Thyroid gland (tissue), 4 donors: ENCODE results near the gene ARHGAP8. TPM values are rescaled to one million over a fixed set of nuclear protein-coding genes. Genes with fewer than 3 reads are reported as not detected.

Source experiments
- DNase-seq, 2 donors: peaks; one replicate each; pipeline ENCODE4 v3.0.0-alpha.2; 2019
- H3K27ac ChIP-seq, 3 donors: fragments of 200-600 bp; sonication (generic); 1 replicate in 2 of 3; 2 replicates in 1 of 3; pipeline ENCODE4 v1.5.1; 2016 to 2019; ENCODE audit warnings: mild to moderate bottlenecking in 1 of 3, moderate library complexity in 1 of 3
- H3K27me3 ChIP-seq: fragments of 200-600 bp; sonication (generic); one replicate; pipeline ENCODE4 v1.5.1; 2019
- H3K36me3 ChIP-seq, 2 donors: fragments of 200-600 bp; sonication (generic); one replicate each; pipeline ENCODE4 v1.5.1; 2016 to 2019
- H3K4me1 ChIP-seq, 2 donors: fragments of 200-600 bp; sonication (generic); one replicate each; pipeline ENCODE4 v1.5.1; 2017 to 2019
- H3K4me3 ChIP-seq, 3 donors: fragments of 200-600 bp; sonication (generic); replicated peaks in 1 of 3; 1 replicate in 2 of 3; 2 replicates in 1 of 3; pipeline ENCODE4 v1.5.1; 2016; ENCODE audit warnings: mild to moderate bottlenecking in 1 of 3
- H3K9me3 ChIP-seq: fragments of 200-600 bp; sonication (generic); one replicate; pipeline ENCODE4 v1.5.1; 2017
- CTCF ChIP-seq, 6 experiments: fragments of 200-600 bp in 3 of 6; fragments of 450-650 bp in 3 of 6; sonication (generic) in 3 of 6; IDR thresholded peaks; one replicate each; pipeline ENCODE4 v1.5.1; 2016 to 2019; ENCODE audit warnings: antibody characterized with exemption in 6 of 6, mild to moderate bottlenecking in 2 of 6, inconsistent platforms in 1 of 6, moderate library complexity in 1 of 6
- POLR2A ChIP-seq, 2 donors: fragments of 450-650 bp; IDR thresholded peaks; one replicate each; pipeline ENCODE4 v1.6.1; 2017; ENCODE audit warnings: antibody characterized with exemption in 2 of 2, mild to moderate bottlenecking in 2 of 2, moderate library complexity in 1 of 2
- WGBS, 2 donors: methylation state at CpG; one replicate each; pipeline ENCODE4 v1.1.5; 2017; 5-methylcytosine and 5-hydroxymethylcytosine counted together
- intact Hi-C: fragments of 100-400 bp; cut with DNase I; formaldehyde crosslinking; loops from one replicate; pipeline ENCODE4 v1.15.1; 2023
- total RNA-seq, 4 donors: library from RNA; depleted of rRNA; stranded (reverse); fragments of >200 nt; gene quantifications; one replicate each; pipeline ENCODE4 v1.2.3, GENCODE V29; 2016

The ARHGAP8 gene
- total RNA-seq, 4 donors from 2014 or later: 24.8 to 44.3 (median 28.0) TPM

- Histone ChIP-seq H3K27ac (no peak overlapping the region), H3K4me3 (no peak overlapping the region), H3K9me3 (no peaks in the 10 kb centered on the region), H3K36me3 (no peaks in the 10 kb centered on the region), H3K4me1 (peaks cover 10 to 16% of the 10 kb centered on the region in 2 donors), H3K27me3 (no peaks in the 10 kb centered on the region)
- DNase-seq: no peak
- WGBS, 2 donors: 81 to 88% methylated on average over 7 to 8 of the region's 8 CpGs
- no peak for TF ChIP-seq CTCF (IDR thresholded peaks at IDR 0.05)
- no peak for TF ChIP-seq POLR2A (IDR thresholded peaks at IDR 0.05)
- intact Hi-C loops: no loop called here
These were observed 45.9 kb upstream of the ARHGAP8 start for GRCh38 chr22:44706488-44706887.

- no peak overlapping the region for H3K27ac ChIP-seq
- WGBS, 2 donors: 65 to 74% methylated on average over 2 to 5 of the region's 10 CpGs
- TF ChIP-seq POLR2A (IDR thresholded peaks at IDR 0.05): no peak
- no peak for TF ChIP-seq CTCF (IDR thresholded peaks at IDR 0.05)
- H3K36me3 ChIP-seq: no peaks in the 10 kb centered on the region
- H3K4me3 ChIP-seq: no peak overlapping the region
- no peak for DNase-seq
- H3K27me3 ChIP-seq: no peaks in the 10 kb centered on the region
- intact Hi-C loops: no loop called here
- no peaks in the 10 kb centered on the region for H3K9me3 ChIP-seq
- peaks cover 7 to 13% of the 10 kb centered on the region in 2 donors for H3K4me1 ChIP-seq
These were observed 45.2 kb upstream of the ARHGAP8 start for GRCh38 chr22:44707178-44707577.

GRCh38 chr22:44707752-44708151 lies 44.6 kb upstream of the ARHGAP8 start:
- DNase-seq: no peak
- intact Hi-C loops: no loop called here
- H3K4me3 ChIP-seq: no peak overlapping the region
- H3K27ac ChIP-seq: no peak overlapping the region
- no peaks in the 10 kb centered on the region for H3K9me3 ChIP-seq
- H3K4me1 ChIP-seq: peaks cover 7 to 10% of the 10 kb centered on the region in 2 donors
- WGBS, 2 donors: 93 to 98% methylated on average over 9 to 10 of the region's 11 CpGs
- no peaks in the 10 kb centered on the region for H3K36me3 ChIP-seq
- no peak for TF ChIP-seq POLR2A (IDR thresholded peaks at IDR 0.05)
- no peaks in the 10 kb centered on the region for H3K27me3 ChIP-seq

GRCh38 chr22:44709881-44710392 lies 42.4 kb upstream of the ARHGAP8 start:
- H3K9me3 ChIP-seq: no peaks in the 10 kb centered on the region
- H3K27me3 ChIP-seq: no peaks in the 10 kb centered on the region
- H3K36me3 ChIP-seq: no peaks in the 10 kb centered on the region
- H3K4me1 ChIP-seq: no peaks in the 10 kb centered on the region
- 84 to 93% methylated on average over 9 to 12 of the region's 12 CpGs for WGBS, 2 donors
- no peak overlapping the region for H3K4me3 ChIP-seq
- intact Hi-C loops: no loop called here
- no peak overlapping the region for H3K27ac ChIP-seq
- no peak for TF ChIP-seq POLR2A (IDR thresholded peaks at IDR 0.05)
- no peak for TF ChIP-seq CTCF (IDR thresholded peaks at IDR 0.05)
- DNase-seq: no peak

- no peak for TF ChIP-seq POLR2A (IDR thresholded peaks at IDR 0.05)
- TF ChIP-seq CTCF (IDR thresholded peaks at IDR 0.05): no peak
- H3K27ac ChIP-seq: no peak overlapping the region
- 84 to 86% methylated on average over 17 to 21 of the region's 23 CpGs for WGBS, 2 donors
These were observed 41.7 kb upstream of the ARHGAP8 start for GRCh38 chr22:44710474-44711240.

More at GRCh38 chr22:44710474-44711240, 41.7 kb upstream of the ARHGAP8 start:
- no peaks in the 10 kb centered on the region for H3K36me3 ChIP-seq
- DNase-seq: no peak
- intact Hi-C loops: no loop called here
- no peaks in the 10 kb centered on the region for H3K9me3 ChIP-seq
- H3K4me3 ChIP-seq: no peak overlapping the region
- no peaks in the 10 kb centered on the region for H3K27me3 ChIP-seq
- H3K4me1 ChIP-seq: no peaks in the 10 kb centered on the region
